ENCODE measurements around the gene XPO6.

The XPO6 gene

DNA sequence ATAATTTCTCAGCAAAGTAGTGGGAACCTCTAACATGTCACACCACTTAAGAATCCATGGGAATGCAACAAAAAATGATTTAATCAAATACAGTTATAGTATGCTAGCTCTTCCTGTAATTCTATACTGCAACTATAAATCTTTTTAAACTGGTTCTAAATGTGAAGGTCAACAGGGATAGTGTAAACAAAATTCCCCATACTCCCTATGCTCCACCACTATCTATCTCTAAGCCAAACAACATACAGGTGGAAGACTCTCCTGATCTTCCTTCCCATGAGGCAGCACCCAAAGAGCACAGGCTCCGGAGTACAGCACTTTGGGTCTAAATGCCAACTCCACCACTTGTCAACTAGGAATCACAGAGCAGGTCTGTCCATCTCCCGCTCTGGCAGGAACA lies 4.4 kb downstream of the XPO6 start:
- peaks cover 79% of the 10 kb centered on the region for H4K20me1 ChIP-seq (ENCODE audit: insufficient read depth, low read length, poor library complexity, severe bottlenecking)
- H3K9me2 ChIP-seq (replicated peaks; ENCODE audit: low read depth, low read length): no peaks in the 10 kb centered on the region
- no peaks in the 10 kb centered on the region for H3K9me3 ChIP-seq (ENCODE audit: insufficient read depth, low read depth, low read length)
- no peaks in the 10 kb centered on the region for H3F3A ChIP-seq (ENCODE audit: low read depth)
- H3K79me2 ChIP-seq (ENCODE audit: insufficient read depth, low read length): peaks cover 92% of the 10 kb centered on the region
- H2AFZ ChIP-seq (ENCODE audit: low read length): no peak overlapping the region
- TF ChIP-seq, protein P1, sequence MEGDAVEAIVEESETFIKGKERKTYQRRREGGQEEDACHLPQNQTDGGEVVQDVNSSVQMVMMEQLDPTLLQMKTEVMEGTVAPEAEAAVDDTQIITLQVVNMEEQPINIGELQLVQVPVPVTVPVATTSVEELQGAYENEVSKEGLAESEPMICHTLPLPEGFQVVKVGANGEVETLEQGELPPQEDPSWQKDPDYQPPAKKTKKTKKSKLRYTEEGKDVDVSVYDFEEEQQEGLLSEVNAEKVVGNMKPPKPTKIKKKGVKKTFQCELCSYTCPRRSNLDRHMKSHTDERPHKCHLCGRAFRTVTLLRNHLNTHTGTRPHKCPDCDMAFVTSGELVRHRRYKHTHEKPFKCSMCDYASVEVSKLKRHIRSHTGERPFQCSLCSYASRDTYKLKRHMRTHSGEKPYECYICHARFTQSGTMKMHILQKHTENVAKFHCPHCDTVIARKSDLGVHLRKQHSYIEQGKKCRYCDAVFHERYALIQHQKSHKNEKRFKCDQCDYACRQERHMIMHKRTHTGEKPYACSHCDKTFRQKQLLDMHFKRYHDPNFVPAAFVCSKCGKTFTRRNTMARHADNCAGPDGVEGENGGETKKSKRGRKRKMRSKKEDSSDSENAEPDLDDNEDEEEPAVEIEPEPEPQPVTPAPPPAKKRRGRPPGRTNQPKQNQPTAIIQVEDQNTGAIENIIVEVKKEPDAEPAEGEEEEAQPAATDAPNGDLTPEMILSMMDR (conservative IDR thresholded peaks at IDR 0.05; ENCODE audit: low read length): no peak
- TF ChIP-seq EZH2phosphoT487 (IDR thresholded peaks at IDR 0.05; ENCODE audit: borderline replicate concordance): no peak
- peak overlapping the region; percentile 78 for H3K4me2 ChIP-seq (ENCODE audit: low read depth, low read length, poor library complexity, severe bottlenecking)
- H3K4me1 ChIP-seq (ENCODE audit: insufficient read depth, low read length, poor library complexity, severe bottlenecking): peaks cover 66% of the 10 kb centered on the region
- peaks cover 25% of the 10 kb centered on the region; the same call in 1 of the 2 replicates for H3K36me3 ChIP-seq (ENCODE audit: insufficient read depth, low read length)
- peak overlapping the region; percentile 19 for H3K9ac ChIP-seq (ENCODE audit: low read depth, low read length, poor library complexity, severe bottlenecking)
- peak overlapping the region; percentile 76 for H3K4me3 ChIP-seq (ENCODE audit: low read length, poor library complexity, severe bottlenecking)
- no peaks in the 10 kb centered on the region for H3K27me3 ChIP-seq (ENCODE audit: insufficient read depth, low read length, poor library complexity, severe bottlenecking)

DNA sequence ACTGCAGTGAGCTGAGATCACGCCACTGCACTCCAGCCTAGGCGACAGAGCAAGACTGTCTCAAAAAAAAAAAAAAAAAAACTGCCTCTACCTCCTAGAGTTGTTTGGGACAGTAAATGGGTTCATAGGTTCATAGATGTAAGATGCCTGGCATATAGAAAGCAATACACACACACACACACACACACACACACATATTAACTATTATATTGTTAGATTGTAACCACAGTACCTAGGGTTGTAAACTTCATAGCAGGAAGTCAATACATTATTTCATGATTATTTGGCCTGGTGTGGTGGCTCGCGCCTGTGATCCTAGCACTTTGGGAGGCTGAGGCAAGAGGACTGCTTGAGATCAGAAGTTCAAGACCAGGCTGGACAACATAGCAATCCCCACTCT lies 5.8 kb downstream of the XPO6 start:
- Histone ChIP-seq H3K36me3 (ENCODE audit: insufficient read depth, low read length) (peaks cover 36% of the 10 kb centered on the region; the same call in 1 of the 2 replicates), H3K9me3 (ENCODE audit: insufficient read depth, low read depth, low read length) (no peaks in the 10 kb centered on the region)

DNA sequence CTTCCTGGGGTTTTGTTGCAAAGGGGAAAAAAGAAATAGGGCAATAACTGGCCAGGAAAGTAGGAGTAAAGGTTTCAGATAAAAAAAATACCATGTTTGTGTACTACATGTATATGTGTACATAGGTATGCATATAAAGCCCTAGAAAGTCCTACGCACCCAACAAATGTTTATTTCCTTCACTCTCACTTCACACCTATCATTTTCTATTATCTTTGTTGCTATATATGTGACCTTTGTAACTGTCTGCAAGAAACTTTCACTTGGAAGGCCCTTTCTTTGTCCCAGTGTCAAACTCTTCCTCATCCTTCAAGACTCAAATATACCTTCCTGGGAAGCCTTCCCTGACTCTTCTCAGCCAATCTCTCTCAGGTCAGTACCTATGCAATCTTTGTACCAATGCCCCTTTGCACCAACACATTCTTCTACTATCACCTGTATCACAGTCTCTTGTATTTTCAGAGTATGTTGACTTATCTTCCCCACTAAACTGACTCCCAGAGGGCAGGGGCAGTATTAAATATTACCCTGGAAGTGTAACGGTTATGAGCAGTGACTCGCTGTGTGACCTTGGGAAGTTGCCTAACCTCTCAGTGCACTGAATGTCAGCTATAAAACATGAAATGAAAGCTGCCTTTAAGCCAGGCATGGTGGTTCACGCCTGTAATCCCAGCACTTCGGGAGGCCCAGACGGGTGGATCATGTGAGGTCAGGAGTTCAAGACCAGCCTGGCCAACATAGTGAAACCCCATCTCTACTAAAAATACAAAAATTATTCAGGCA lies 6.5 kb downstream of the XPO6 start:
- Histone ChIP-seq H3K36me3 (ENCODE audit: insufficient read depth, low read length) (peaks cover 37% of the 10 kb centered on the region; the same call in 1 of the 2 replicates), H4K20me1 (ENCODE audit: insufficient read depth, low read length, poor library complexity, severe bottlenecking) (peaks cover 92% of the 10 kb centered on the region), H3K9ac (ENCODE audit: low read depth, low read length, poor library complexity, severe bottlenecking) (no peak overlapping the region), H3K4me1 (ENCODE audit: insufficient read depth, low read length, poor library complexity, severe bottlenecking) (peaks cover 73% of the 10 kb centered on the region), H3K4me3 (ENCODE audit: low read length, poor library complexity, severe bottlenecking) (peak overlapping the region; percentile 27), H3K9me2 (replicated peaks; ENCODE audit: low read depth, low read length) (no peaks in the 10 kb centered on the region), H3K79me2 (ENCODE audit: insufficient read depth, low read length) (peaks cover 99% of the 10 kb centered on the region), H3K9me3 (ENCODE audit: insufficient read depth, low read depth, low read length) (no peaks in the 10 kb centered on the region), H3K27me3 (ENCODE audit: insufficient read depth, low read length, poor library complexity, severe bottlenecking) (no peaks in the 10 kb centered on the region), H3F3A (ENCODE audit: low read depth) (no peaks in the 10 kb centered on the region), H3K4me2 (ENCODE audit: low read depth, low read length, poor library complexity, severe bottlenecking) (peak overlapping the region; percentile 64), H2AFZ (ENCODE audit: low read length) (no peak overlapping the region)
- no peak for TF ChIP-seq EZH2phosphoT487 (IDR thresholded peaks at IDR 0.05; ENCODE audit: borderline replicate concordance)
- TF ChIP-seq, protein P1 (conservative IDR thresholded peaks at IDR 0.05; ENCODE audit: low read length): no peak

More for the DNA sequence above, 5.8 kb downstream of the XPO6 start:
- no peaks in the 10 kb centered on the region for H3K27me3 ChIP-seq (ENCODE audit: insufficient read depth, low read length, poor library complexity, severe bottlenecking)
- H3K9ac ChIP-seq (ENCODE audit: low read depth, low read length, poor library complexity, severe bottlenecking): no peak overlapping the region
- TF ChIP-seq, protein P1 (conservative IDR thresholded peaks at IDR 0.05; ENCODE audit: low read length): no peak
- TF ChIP-seq EZH2phosphoT487 (IDR thresholded peaks at IDR 0.05; ENCODE audit: borderline replicate concordance): no peak
- no peaks in the 10 kb centered on the region for H3K9me2 ChIP-seq (replicated peaks; ENCODE audit: low read depth, low read length)
- peaks cover 73% of the 10 kb centered on the region for H3K4me1 ChIP-seq (ENCODE audit: insufficient read depth, low read length, poor library complexity, severe bottlenecking)
- peaks cover 92% of the 10 kb centered on the region for H4K20me1 ChIP-seq (ENCODE audit: insufficient read depth, low read length, poor library complexity, severe bottlenecking)
- H3K79me2 ChIP-seq (ENCODE audit: insufficient read depth, low read length): peaks cover 99% of the 10 kb centered on the region
- no peak overlapping the region for H3K4me3 ChIP-seq (ENCODE audit: low read length, poor library complexity, severe bottlenecking)
- H3K4me2 ChIP-seq (ENCODE audit: low read depth, low read length, poor library complexity, severe bottlenecking): no peak overlapping the region
- no peaks in the 10 kb centered on the region for H3F3A ChIP-seq (ENCODE audit: low read depth)
- H2AFZ ChIP-seq (ENCODE audit: low read length): no peak overlapping the region
